Cardiac muscle cell (in vitro differentiated cells and primary cell): ENCODE data around the gene EEF1AKMT3. TPM values are rescaled to one million over a fixed set of nuclear protein-coding genes. Genes with fewer than 3 reads are reported as not detected.
"Not testable (repeated sequence)": the region's sequence is repeated elsewhere in the genome, so short reads cannot be mapped to it uniquely, and the experiment has no call there.

Experiments used
- DNase-seq, 2 donors: peaks; one replicate each; pipeline versions ENCODE4 v3.0.0 to v3.0.0-alpha.2; 2010 to 2017; ENCODE audit warnings: low read depth in 1 of 2, low spot score in 1 of 2
- H3K27ac ChIP-seq: fragments of 200-600 bp; sonication (generic); 2 replicates; pipeline ENCODE4 v1.5.1; 2016
- H3K27me3 ChIP-seq: fragments of 200-600 bp; sonication (generic); 2 replicates; pipeline ENCODE4 v1.6.0; 2016; ENCODE audit warnings: control low read depth
- H3K36me3 ChIP-seq: fragments of 200-600 bp; sonication (generic); 2 replicates; pipeline ENCODE4 v1.5.1; 2016; ENCODE audit warnings: control low read depth
- H3K4me1 ChIP-seq: fragments of 200-600 bp; sonication (generic); 2 replicates; pipeline ENCODE4 v1.8.1; 2017; ENCODE audit warnings: low read depth, mild to moderate bottlenecking, mixed run types
- H3K4me3 ChIP-seq: fragments of 200-600 bp; sonication (generic); 2 replicates; pipeline ENCODE4 v1.5.1; 2016; ENCODE audit warnings: mild to moderate bottlenecking
- H3K9me3 ChIP-seq: fragments of 200-600 bp; sonication (generic); 2 replicates; pipeline ENCODE4 v1.5.1; 2017; ENCODE audit warnings: low read depth, mild to moderate bottlenecking, control low read depth
- polyA plus RNA-seq: library from polyadenylated mRNA; unstranded; fragments of >200 nt; fragmentation: Nextera tagmentation; extraction: Ambion mirVana; gene quantifications from 2 replicates; pipeline ENCODE4 v1.2.1, GENCODE V29; 2016
- total RNA-seq: library from RNA; depleted of rRNA; stranded (reverse); fragments of >200 nt; gene quantifications from 2 replicates; pipeline ENCODE4 v1.2.3, GENCODE V29; 2016
- TF ChIP-seq, protein P1 (sequence below): IDR thresholded peaks from 2 replicates; pipeline ENCODE4 v1.5.1; 2012; ENCODE audit warnings: low read depth, mild to moderate bottlenecking, low read length

The EEF1AKMT3 gene
- total and polyA plus RNA-seq, 2 experiments from 2014 or later = 3.9 to 4.8 TPM

- no peaks in the 10 kb centered on the region for H3K9me3 ChIP-seq
- H3K4me3 ChIP-seq = no peak overlapping the region
- H3K36me3 ChIP-seq = peaks cover 9% of the 10 kb centered on the region
- DNase-seq = no peak
- H3K27ac ChIP-seq = no peak overlapping the region
- TF ChIP-seq, protein P1, sequence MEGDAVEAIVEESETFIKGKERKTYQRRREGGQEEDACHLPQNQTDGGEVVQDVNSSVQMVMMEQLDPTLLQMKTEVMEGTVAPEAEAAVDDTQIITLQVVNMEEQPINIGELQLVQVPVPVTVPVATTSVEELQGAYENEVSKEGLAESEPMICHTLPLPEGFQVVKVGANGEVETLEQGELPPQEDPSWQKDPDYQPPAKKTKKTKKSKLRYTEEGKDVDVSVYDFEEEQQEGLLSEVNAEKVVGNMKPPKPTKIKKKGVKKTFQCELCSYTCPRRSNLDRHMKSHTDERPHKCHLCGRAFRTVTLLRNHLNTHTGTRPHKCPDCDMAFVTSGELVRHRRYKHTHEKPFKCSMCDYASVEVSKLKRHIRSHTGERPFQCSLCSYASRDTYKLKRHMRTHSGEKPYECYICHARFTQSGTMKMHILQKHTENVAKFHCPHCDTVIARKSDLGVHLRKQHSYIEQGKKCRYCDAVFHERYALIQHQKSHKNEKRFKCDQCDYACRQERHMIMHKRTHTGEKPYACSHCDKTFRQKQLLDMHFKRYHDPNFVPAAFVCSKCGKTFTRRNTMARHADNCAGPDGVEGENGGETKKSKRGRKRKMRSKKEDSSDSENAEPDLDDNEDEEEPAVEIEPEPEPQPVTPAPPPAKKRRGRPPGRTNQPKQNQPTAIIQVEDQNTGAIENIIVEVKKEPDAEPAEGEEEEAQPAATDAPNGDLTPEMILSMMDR = peak; percentile 23
- H3K27me3 ChIP-seq = no peaks in the 10 kb centered on the region
- H3K4me1 ChIP-seq = no peaks in the 10 kb centered on the region
Measured at GRCh38 chr12:57815177-57816000, 43.0 kb downstream of the EEF1AKMT3 start.

DNA sequence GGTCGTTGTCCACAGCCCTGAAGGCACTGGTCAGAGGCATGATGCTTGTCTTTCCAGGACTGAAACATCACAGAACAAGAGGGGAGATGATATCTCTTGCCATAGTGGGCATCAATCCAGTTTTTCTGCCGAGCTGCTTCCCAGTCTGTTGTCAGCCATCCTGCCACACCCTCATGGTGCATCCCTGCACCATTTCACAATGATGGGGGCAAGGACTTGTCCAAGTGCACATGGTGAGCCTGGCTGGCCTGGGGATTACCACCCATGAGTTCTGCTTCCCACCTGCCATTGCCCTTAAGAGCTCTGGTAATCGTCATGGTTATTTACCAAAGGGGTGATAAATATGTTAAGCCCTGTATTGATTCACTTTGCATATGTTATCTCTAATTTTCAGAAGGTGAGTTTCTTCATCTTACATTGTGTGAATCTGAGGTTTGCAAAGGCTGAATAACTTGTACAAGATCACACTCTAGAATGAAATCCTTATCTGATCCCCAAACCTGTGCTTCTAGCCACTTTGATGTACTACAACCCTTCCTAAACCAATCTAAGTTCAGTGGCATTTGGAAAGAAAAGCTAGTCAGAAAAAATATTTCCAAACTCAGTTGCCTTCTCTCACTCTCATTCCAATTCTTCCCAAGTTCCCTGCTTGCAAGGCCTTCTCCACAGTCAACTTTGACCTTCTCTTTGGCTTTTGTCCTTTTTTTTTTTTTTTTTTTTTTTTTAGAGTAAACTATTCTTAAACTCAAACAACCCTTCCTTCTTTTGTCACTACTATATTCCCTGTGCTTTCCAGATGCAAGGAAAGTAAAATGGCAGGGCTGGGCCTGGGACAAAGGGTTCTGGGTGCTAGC lies 43.8 kb downstream of the EEF1AKMT3 start:
- no peak for DNase-seq
- H3K27me3 ChIP-seq = no peaks in the 10 kb centered on the region
- TF ChIP-seq, protein P1 = no peak
- no peaks in the 10 kb centered on the region for H3K9me3 ChIP-seq
- no peak overlapping the region for H3K27ac ChIP-seq
- peaks cover 11% of the 10 kb centered on the region for H3K36me3 ChIP-seq
- H3K4me1 ChIP-seq = no peaks in the 10 kb centered on the region
- H3K4me3 ChIP-seq = no peak overlapping the region

DNA sequence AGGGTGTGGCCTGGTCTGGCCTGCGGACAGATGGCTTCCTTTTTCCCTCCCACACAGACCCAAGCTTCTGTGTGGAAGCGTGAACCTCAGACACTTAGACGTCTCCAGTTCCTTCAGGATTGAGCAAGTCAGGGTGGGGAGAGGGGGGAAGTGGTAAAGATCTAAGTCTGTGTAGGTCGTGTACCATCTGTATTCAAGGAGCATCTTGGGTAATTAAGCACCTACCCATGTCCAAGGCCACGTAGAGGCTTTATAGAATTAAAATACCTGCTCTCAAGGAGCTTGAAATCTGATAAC lies 44.4 kb downstream of the EEF1AKMT3 start:
- Histone ChIP-seq H3K27ac (no peak overlapping the region), H3K36me3 (peaks cover 11% of the 10 kb centered on the region), H3K9me3 (no peaks in the 10 kb centered on the region), H3K4me1 (no peaks in the 10 kb centered on the region), H3K27me3 (no peaks in the 10 kb centered on the region), H3K4me3 (no peak overlapping the region)
- TF ChIP-seq, protein P1 = no peak
- DNase-seq = peak in 1 of 2 donors; percentile 82

DNA sequence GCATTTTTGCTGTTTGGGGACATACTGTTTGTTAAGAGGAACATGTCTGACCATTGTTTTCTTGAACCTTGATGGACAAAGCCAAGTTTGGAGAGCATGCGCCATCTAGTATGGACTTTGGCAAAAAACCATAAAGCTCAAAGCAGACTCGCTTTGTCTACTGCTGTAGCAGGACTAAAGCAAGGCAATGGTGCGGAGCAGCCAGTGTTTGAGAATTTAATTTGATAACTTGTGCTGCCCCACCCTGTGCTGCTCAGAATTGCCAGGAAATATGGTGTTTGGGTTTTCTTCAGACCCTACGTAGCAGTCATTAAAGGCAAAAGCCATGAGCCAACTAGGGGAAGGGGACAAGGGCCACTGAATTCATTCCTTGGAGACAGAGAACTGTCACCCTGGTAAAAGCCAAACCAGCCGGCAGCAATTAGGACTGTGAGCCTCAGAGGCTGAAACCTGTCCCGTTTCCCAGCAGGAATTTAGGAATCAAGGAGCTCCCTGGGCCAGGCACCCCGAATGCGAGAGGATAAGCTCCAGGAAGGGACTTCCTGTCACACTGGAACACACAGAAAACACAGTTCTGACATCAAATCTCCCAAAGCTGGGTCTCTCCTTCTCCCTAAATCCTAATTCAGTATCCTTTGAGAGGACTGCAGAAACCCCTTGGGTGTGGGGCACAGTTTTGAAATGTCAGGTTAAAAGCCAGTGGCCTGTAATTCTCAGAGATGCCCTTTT lies 45.0 kb downstream of the EEF1AKMT3 start:
- no peak overlapping the region for H3K27ac ChIP-seq
- TF ChIP-seq, protein P1 = no peak
- no peaks in the 10 kb centered on the region for H3K27me3 ChIP-seq
- peaks cover 11% of the 10 kb centered on the region for H3K36me3 ChIP-seq
- no peaks in the 10 kb centered on the region for H3K9me3 ChIP-seq
- H3K4me3 ChIP-seq = no peak overlapping the region
- H3K4me1 ChIP-seq = no peaks in the 10 kb centered on the region
- no peak for DNase-seq

DNA sequence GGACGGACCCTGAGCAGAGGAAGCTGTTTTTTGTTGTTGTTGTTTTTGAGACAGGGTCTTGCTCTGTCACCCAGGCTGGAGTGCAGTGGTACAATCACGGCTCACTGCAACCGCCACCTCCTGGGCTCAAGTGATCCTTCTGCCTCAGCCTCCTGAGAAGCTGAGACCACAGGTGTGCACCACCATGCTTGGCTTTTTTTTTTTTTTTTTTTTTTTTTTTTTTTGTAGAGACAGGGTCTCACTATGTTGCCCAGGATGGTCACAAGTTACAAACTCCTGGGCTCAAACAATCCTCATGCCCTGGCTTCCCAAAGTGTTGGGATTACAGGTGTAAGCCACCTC lies 45.5 kb downstream of the EEF1AKMT3 start:
- not testable (repeated sequence) for DNase-seq, H3K9me3 ChIP-seq, H3K27ac ChIP-seq, H3K4me1 ChIP-seq, H3K4me3 ChIP-seq, H3K27me3 ChIP-seq
- peaks cover 16% of the 10 kb centered on the region for H3K36me3 ChIP-seq

DNA sequence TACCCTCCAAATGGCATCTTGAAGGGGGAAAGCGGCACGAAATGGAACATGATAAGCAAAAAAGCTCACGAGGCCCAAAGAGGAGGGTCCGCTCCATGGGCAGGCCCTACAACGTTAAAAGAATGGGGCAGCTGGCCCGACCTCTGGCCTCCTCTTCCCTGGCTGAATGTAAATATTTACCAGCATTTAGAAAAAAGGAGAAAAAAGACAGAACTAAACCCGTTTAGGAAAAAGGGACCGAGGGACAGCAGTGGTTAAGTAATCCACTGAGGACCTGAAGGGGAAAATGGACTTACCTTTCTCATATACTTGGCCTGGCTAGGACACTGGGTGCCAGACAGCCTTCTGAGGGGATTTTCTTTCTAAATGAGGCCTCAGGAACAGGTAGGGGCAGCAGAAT lies 47.7 kb downstream of the EEF1AKMT3 start:
- not testable (repeated sequence) for H3K9me3 ChIP-seq, H3K4me3 ChIP-seq, H3K27me3 ChIP-seq, DNase-seq, H3K4me1 ChIP-seq
- Histone ChIP-seq H3K27ac (peak overlapping the region; percentile 62), H3K36me3 (peaks cover 37% of the 10 kb centered on the region)

- not testable (repeated sequence) for H3K4me3 ChIP-seq, DNase-seq, H3K27ac ChIP-seq, H3K27me3 ChIP-seq, H3K9me3 ChIP-seq, H3K4me1 ChIP-seq
- H3K36me3 ChIP-seq = peaks cover 46% of the 10 kb centered on the region
Measured at GRCh38 chr12:57821015-57821414, 48.6 kb downstream of the EEF1AKMT3 start.
